NCI-H2196 treated with DMSO at 0.1 percent for 48 hours (cell line): ENCODE measurements around the gene ELF1.
"Not testable (repeated sequence)": the region's sequence is repeated elsewhere in the genome, so short reads cannot be mapped to it uniquely, and the experiment has no call there.

Experiments
- DNase-seq: peaks from one replicate; lab custom pipeline; 2025; ENCODE audit not compliant: unreplicated experiment; lab: John Stamatoyannopoulos, UW

The ELF1 gene

DNA sequence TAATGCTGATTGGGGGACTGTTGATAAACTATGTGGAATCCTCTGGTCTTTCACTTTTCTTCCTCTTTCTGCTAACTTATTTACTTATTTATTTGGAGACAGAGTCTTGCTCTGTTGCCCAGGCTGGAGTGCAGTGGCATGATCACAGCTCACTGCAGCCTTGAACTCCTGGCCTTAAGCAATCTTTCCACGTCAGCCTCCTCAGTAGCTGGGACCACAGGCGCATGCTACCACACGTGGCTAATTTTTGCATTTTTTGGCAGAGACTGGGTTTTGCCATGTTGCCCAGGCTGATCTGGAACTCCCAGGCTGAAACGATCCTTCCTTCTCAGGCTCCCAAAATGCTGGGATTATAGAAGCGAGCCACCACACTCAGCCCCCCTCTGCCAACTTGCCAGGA is 77.5 kb downstream of the ELF1 start:
- no peak for DNase-seq

DNA sequence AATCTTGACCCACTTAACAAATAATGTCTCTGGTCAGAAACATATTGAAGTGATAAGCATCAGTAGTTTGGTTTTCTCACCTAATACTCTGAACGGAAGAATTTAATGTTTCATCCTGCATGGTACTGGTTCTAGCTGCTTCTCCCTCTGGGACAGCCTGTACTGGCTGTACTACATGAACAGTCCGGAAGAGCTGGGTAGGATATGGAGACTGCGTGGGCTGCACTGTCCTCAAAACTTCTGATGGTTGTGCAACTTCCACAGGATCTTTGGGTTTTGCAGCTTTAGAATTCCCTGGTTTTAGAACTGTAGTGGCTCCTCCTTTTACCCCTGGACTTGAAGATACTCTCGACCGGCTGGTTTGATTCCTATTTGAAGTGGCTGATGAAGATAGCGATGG is 78.3 kb downstream of the ELF1 start:
- no peak for DNase-seq

DNA sequence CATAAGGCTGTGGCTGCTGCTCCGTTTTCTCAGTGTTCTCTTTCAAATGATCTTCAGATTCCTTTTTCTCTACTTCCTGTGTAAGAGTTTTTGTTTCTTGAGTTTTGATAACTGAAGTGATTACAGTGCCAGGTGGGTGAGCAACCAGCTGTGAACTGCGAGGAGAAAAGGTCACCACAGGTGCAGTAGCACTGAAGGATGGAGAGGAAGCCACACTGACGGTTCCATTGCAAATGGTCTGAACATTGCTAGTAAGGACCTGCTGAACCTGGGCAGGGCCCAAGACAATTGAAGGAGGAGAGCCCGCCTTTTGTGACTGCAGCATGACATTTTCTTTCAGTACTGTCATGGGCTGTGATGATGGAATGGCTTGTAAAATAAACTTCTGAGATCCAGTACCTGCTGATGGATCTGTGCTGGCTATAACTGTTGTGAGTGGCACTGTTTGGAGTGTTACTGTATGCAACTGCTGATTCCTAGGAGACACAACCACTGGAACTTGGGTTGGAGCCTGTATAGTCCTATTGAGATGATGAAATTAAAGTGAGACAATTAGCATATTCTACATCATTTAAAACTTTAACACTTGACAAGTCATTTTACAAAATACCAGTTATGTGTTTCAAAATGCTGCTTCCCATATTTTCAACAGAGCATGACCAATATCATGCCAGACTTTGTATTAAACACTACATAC is 85.5 kb downstream of the ELF1 start:
- no peak for DNase-seq

DNA sequence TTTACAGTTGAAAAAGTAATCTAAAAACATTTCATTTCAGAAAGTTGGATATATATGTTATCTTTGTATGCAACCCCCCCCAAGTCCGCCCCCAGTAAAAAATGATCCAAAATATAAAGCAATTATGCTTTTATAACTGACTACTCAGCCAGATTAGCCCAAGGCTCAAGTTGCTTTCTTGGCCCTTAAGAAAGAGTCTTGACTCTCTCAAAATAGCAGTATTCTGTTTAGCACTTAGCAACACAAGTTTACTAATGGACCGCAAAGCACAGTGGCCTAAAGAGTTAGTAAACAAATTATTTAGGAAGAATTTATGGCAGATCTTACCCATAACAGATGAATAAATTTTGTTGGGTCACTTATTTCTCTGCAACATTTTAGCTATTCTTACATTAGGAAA is 86.9 kb downstream of the ELF1 start:
- DNase-seq, result no peak

DNA sequence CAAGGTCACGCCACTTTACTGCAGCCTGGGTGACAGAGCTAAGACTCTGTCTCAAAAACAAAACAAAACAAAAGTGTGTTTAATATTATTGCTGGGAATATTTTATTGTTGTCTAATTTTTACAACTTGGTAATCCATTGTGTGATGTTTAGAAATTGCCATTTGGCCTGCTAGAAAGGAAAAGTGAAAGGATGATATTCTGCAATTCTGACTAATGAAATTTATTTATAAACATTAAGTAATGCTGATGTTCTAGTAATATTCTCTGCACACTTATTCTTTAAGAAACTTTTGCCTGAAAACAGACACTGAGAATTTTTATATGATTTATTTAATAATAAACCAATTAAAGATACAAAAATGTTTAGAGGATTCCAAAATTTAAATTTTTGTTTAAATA is 87.4 kb downstream of the ELF1 start:
- DNase-seq, result no peak

DNA sequence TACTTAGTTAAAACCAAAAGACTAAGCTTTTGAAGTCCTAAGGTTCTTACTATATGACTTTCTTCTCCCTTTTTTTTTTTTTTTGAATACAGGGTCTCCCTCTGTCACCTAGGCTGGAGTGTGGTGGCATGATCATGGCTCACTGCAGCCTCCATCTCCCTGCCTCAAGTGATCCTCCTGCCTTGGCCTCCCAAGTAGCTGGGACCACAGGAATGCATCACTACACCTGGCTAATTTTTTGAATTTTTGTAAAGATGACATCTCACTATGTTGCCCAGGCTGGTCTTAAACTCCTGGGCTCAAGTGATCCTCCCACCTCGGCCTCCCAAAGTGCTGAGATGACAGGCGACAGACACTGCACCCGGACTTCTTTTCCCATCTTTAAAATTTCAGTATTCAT is 89.2 kb downstream of the ELF1 start:
- DNase-seq, result not testable (repeated sequence)

DNA sequence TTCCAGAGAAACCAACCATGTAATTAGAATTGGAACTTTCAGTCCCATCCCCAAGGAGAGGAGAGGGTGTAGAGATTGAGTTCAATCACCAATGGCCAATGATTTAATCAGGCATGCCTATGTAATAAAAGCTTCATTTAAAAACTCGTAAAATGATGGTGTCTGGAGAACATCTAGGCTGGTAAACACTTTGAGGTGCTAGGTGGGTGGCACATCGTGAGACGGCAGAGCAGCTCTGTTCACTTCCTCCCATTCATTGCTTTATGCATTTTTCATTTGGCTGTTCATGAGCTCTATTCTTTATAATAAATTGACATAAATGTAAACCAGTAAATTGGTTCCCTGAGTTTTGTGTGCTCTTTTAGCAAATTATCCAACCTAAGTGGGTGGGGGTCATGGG is 90.1 kb downstream of the ELF1 start:
- no peak for DNase-seq

DNA sequence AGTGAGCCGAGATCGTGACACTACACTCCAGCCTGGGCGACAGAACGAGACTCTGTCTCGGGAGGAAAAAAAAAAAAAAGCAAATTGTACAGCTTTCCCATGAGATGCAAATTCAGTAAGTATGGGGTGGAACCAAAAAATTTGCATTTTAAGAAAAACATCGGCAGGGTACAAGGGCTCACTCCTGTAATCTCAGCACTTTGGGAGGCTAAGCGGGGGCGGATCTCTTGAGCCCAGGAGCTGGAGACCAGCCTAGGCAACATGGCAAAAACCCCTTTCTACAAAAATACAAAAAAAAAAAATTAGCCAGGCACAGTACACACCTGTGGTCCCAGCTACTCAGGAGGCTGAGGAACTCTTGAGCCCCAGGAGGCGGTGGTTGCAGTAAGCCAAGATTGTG is 91.2 kb downstream of the ELF1 start:
- no peak for DNase-seq

DNA sequence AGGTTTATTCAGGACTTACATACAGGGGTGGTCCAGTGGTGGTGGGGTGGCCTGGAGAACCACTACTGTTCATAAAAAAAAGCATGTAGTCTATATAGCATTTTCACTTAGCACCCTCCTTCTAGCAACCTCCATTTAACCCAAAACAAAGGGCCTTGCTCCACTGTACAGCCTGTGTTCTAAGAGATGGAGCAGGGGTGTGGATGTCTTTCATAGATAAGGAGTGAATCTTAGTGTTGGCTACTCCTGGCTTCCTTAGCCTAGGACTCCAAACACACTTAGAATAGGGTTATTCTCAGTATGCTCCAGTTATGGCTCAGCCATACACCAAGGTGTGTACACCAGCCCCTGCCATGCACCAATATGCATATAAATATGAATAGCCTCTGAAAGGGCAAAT is 95.2 kb downstream of the ELF1 start:
- no peak for DNase-seq

DNA sequence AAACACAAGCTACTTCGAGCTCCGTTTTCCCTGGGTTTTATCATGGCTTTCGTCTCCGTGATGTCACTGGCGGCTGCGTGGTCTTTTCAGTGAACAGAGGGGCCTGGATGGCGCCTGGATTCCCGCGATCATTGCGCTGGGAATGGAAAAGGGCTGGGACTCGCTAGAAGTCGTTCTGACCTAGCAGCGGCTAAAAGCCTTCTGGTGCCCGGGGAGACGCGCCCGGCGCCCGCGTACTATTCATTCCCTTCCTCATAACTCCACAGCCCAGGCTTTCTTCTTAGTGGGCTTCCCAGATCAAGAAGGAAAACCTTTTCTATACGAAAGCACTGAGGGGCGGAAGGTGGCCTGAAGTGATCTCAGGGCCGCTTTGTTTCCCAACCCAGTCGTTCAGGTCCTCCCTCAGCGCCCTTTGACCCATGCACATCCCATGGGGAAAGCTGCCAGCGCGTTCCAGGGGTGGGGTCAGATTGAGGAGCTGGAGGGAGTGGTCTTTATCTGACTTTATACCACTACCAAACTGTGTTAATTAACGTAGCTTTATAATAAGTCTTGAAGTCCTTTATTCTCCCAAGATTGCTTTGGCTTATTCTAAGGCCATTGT is 96.6 kb downstream of the ELF1 start:
- no peak for DNase-seq

DNA sequence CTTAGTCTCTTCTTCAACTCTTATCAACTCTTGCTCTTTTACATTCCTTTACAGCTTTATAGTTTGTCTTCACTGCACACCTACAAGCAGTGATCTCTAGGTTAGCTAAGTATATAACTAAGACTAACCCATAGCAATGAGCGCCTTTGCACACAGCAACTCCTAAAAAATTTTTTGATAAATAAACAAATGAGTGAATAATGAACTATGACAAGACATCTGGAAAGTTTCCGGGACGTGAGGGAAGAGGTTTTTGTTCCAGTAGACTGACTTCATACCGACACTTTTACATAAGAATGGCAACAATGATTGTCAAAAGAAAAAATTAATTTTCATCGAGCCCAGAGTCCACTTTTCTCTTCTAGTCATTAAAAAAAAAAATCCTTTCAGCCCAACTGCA is 98.3 kb downstream of the ELF1 start:
- DNase-seq, result no peak

DNA sequence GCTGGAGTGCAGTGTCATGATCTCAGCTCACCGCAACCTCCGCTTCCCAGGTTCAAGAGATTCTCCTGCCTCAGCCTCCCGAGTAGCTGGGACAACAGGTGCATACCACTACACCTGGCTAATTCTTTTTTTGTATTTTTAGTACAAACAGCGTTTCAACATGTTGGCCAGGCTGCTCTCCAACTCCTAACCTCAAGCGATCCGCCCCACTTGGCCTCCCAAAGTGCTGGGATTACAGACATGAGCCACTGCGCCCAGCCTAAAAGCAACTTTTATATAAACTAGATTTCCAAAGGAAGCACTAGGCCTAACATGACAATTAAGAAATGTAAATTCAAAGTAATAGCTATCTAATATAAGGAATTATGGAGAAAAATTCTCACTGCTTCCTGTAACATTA is 99.2 kb downstream of the ELF1 start:
- DNase-seq, result not testable (repeated sequence)

DNA sequence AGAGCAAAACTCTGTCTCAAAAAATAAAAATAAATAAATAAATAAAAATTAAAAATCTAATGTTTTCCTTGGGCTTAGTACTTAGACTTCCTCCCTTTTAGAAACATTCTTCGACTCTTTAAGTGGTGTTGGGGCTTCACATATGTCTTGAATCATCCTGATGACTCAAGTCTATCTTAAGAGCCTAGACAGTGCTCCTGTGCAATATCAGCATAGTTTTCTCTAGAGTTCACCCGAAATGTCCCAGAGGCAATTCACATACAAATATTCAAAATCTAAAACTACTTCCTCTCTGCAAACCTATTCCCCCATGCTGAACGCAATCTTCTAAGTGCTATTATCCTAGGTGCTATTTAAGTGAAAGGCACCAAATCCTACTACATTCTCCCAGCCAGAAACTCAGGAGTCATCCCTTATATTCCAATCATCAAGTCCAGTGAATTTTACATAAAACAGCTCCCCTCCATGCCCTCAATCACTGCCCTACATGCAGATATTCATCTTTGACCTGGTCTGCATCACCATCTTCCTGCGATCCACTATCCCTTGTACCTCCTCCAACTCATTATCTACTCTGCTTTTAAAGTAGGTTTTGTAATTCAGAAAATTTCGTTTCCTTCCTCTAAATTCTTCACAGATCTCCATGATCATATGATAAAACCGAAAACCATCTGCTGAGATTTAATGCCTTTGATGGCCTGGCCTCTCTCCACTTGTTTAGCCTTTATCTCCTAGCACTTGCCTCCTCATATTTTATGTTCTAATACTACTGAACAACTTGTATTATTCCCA is 102.7 kb downstream of the ELF1 start:
- no peak for DNase-seq

DNA sequence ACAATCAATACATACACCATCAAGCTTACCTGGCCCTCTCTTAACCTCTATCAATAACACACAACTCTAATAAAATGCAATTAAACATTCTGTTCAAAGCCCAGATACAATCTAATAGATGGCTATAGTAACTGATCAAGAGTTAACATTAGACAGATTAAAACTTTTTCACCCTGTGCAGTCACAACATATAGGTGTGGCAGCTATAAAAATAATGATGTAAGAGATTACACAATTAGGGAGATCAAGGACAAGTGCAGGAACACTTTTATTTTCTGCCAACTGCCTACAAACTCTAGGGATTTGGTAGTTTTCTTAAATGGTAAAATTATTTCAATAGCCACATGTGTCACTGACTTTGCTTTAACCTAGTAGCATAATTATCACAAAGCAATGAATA is 104.3 kb downstream of the ELF1 start:
- not testable (repeated sequence) for DNase-seq

DNA sequence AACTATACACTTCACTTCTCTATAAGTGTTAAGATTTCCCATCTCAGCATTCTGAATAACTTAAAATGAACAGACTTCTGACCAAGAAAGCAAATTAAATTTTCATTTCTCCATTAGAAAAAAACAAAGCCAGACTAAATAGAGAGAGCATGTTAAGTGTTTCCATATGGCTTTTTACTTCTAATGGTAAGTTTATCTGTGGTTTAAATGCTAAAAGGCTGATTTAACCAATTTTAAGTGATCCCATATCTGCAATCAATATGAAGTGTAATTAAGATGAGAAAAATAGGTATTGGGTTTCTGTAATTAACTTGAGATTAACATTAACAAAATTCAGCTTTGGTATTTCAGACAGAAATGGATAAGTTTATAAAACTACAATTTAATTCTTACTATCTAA is 107.8 kb downstream of the ELF1 start:
- DNase-seq, result no peak

DNA sequence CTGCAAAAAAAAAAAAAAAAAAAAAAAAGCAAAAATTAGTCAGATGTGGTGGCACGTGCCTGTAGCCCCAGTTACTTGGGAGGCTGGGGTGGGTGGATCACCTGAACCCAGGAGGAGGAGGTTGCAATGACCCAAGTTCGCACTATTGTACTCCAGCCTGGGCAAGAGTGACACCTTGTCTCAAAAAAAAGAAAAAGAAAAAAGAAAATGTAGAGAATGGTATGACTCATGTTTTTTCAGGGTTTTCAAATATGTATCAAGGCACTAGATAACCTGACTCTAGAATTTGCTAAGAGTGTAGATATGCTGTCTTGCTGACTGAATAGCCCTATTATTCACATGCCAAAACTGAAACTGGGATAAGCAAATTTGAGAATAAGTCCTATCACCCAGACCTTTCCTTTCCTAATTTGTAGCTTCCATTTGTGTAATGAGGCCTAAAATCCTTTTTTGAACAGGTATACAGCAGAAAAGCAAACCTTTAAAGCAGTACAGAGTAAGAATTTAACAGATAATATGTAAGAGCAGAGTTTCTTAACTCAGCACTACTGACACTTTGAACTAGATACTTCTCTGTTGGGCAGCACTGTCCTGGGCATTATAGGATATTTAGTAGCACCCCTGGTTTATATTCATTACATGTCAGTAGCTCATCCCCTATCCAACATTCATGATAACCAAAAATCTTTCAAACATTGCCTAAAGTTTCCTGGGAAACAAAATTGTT is 108.6 kb downstream of the ELF1 start:
- no peak for DNase-seq

DNA sequence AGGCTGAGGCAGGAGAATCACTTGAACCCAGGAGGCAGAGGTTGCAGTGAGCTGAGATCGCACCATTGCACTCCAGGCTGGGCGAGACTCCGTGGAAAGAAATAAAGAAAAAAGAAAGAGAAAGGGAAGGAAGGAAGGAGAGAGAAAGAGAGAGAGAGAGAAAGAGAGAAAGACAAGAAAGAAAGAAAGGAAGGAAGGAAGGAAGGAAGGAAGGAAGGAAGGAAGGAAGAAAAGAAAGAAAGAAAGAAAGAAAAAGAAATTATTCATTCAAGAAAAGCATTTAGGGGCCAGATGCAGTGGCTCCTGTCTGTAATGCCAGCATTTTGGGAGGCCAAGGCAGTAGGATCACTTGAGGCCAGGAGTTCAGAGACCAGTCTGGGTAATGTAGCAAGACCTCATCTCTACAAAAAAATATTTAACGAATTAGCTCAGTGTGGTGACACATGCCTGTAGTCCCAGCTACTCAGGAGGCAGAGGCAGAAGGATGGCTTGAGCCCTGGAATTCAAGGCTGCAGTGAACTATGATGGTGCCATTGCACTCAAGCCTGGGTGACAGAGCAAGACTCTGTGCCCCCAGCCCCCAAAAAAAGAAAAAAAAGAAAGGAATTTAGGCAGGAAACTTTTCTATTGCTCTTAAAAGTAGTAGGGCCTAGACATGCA is 109.4 kb downstream of the ELF1 start:
- not testable (repeated sequence) for DNase-seq

DNA sequence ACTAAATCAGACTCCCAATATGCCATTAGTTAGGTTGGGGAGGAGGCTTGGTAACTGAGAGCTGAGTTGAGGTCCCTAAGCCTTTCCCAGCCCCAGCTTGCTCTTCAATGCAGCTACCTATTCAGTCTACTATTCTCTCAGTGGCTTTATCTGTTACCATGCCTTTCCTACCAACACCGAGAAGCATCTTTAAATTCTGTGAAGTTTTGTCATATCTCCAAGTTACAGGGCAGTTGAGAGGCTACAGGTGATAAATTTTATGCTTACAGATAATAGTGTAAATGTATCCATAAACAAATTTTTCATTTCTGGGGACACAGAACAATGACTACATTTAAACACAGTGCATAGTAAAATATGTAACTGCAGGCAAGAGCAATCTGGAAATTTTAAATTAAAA is 110.6 kb downstream of the ELF1 start:
- no peak for DNase-seq

DNA sequence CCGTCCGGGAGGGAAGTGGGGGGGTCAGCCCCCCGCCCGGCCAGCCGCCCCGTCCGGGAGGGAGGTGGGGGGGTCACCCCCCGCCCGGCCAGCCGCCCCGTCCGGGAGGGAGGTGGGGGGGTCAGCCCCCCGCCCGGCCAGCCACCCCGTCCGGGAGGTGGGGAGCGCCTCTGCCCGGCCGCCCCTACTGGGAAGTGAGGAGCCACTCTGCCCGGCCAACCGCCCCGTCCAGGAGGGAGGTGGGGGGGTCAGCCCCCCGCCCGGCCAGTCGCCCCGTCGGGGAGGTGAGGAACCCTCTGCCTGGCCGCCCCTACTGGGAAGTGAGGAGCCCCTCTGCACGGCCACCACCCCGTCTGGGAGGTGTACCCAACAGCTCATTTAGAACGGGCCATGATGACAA is 118.1 kb downstream of the ELF1 start:
- DNase-seq, result not testable (repeated sequence)

DNA sequence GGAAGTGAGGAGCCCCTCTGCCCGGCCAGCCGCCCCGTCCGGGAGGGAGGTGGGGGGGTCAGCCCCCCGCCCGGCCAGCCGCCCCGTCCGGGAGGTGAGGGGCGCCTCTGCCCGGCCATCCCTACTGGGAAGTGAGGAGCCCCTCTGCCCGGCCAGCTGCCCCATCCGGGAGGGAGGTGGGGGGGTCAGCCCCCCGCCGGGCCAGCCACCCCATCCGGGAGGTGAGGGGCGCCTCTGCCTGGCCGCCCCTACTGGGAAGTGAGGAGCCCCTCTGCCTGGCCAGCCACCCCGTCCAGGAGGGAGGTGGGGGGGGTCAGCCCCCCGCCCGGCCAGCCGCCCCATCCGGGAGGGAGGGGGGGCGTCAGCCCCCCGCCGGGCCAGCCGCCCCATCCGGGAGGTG is 118.5 kb downstream of the ELF1 start:
- not testable (repeated sequence) for DNase-seq

DNA sequence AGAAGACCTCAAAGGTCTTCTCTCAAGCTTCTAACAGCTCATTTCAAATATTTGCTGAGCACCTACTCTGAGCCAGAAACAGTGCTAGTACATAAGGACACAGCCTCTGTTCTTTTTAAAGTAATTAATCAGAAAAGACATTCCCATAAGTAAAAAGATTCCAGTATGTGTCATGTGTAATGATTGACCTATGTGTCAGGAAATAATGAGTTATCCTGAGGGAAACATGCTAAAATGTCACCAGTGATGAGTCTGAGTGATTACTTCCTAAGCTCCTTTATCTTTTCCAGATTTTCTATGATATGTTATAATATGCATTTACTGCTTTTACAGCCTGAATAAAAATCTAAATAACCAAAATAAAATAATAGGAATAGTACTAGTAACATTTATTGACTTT is 122.1 kb downstream of the ELF1 start:
- no peak for DNase-seq
